Mucosa of rectum (tissue), 2 donors: Measurements from ENCODE around the gene PLXNB3.
A peak's percentile ranks its signal among the peaks of the same experiment; 100 is the strongest.

Experiments used
- H3K27ac ChIP-seq, 2 donors: one replicate each; pipeline ENCODE4 v1.7.0; 2013; ENCODE audit warnings: inconsistent platforms in 2 of 2, low read depth in 2 of 2, low read length in 2 of 2
- H3K27me3 ChIP-seq, 2 donors: one replicate each; pipeline ENCODE4 v1.7.0; 2013; ENCODE audit warnings: low read length in 2 of 2; ENCODE audit not compliant: control insufficient read depth in 2 of 2, insufficient read depth in 2 of 2
- H3K36me3 ChIP-seq, 2 donors: one replicate each; pipeline ENCODE4 v1.7.0; 2013; ENCODE audit warnings: low read length in 2 of 2; ENCODE audit not compliant: control insufficient read depth in 2 of 2, insufficient read depth in 2 of 2
- H3K4me1 ChIP-seq, 2 donors: one replicate each; pipeline ENCODE4 v1.7.0; 2013; ENCODE audit warnings: low read length in 2 of 2, mild to moderate bottlenecking in 1 of 2; ENCODE audit not compliant: control insufficient read depth in 2 of 2, insufficient read depth in 2 of 2
- H3K4me3 ChIP-seq, 2 donors: one replicate each; pipeline ENCODE4 v1.7.0; 2013; ENCODE audit warnings: low read length in 2 of 2
- H3K9ac ChIP-seq, 2 donors: one replicate each; pipeline ENCODE4 v1.7.0; 2013; ENCODE audit warnings: low read length in 2 of 2, low read depth in 1 of 2, mild to moderate bottlenecking in 1 of 2
- H3K9me3 ChIP-seq, 2 donors: one replicate each; pipeline ENCODE4 v1.7.0; 2013; ENCODE audit warnings: low read length in 2 of 2; ENCODE audit not compliant: control insufficient read depth in 2 of 2
- donor health status: healthy.
- donor health status: Normal muscosa, but diverticular disease.

Gene PLXNB3

GRCh38 chrX:153791104-153791852 is 27.2 kb downstream of the PLXNB3 start:
- peaks cover 11 to 16% of the 10 kb centered on the region in 2 donors for H3K4me1 ChIP-seq
- no peak overlapping the region for H3K4me3 ChIP-seq
- no peak overlapping the region for H3K27ac ChIP-seq
- no peak overlapping the region for H3K9ac ChIP-seq
- H3K36me3 ChIP-seq: peaks cover 13 to 18% of the 10 kb centered on the region in 2 donors
- H3K9me3 ChIP-seq: no peaks in the 10 kb centered on the region
- H3K27me3 ChIP-seq: no peaks in the 10 kb centered on the region

- H3K4me1 ChIP-seq: peaks cover 11 to 16% of the 10 kb centered on the region in 2 donors
- no peak overlapping the region for H3K9ac ChIP-seq
- H3K36me3 ChIP-seq: peaks cover 7 to 17% of the 10 kb centered on the region in 2 donors
- H3K4me3 ChIP-seq: peak overlapping the region in 1 of 2 donors; percentile 80
- H3K27ac ChIP-seq: no peak overlapping the region
- no peaks in the 10 kb centered on the region for H3K27me3 ChIP-seq
- H3K9me3 ChIP-seq: no peaks in the 10 kb centered on the region
These were observed 28.3 kb downstream of the PLXNB3 start for GRCh38 chrX:153792368-153792767.

- H3K27me3 ChIP-seq: no peaks in the 10 kb centered on the region
- peak overlapping the region; percentile 80 for H3K4me3 ChIP-seq
- H3K4me1 ChIP-seq: peaks cover 11 to 16% of the 10 kb centered on the region in 2 donors
- peaks cover 7 to 18% of the 10 kb centered on the region in 2 donors for H3K36me3 ChIP-seq
- H3K27ac ChIP-seq: peak overlapping the region; percentile 92 to 95
- no peaks in the 10 kb centered on the region for H3K9me3 ChIP-seq
- peak overlapping the region; percentile 80 to 85 for H3K9ac ChIP-seq
These were observed 29.2 kb downstream of the PLXNB3 start for GRCh38 chrX:153793291-153793690.

DNA sequence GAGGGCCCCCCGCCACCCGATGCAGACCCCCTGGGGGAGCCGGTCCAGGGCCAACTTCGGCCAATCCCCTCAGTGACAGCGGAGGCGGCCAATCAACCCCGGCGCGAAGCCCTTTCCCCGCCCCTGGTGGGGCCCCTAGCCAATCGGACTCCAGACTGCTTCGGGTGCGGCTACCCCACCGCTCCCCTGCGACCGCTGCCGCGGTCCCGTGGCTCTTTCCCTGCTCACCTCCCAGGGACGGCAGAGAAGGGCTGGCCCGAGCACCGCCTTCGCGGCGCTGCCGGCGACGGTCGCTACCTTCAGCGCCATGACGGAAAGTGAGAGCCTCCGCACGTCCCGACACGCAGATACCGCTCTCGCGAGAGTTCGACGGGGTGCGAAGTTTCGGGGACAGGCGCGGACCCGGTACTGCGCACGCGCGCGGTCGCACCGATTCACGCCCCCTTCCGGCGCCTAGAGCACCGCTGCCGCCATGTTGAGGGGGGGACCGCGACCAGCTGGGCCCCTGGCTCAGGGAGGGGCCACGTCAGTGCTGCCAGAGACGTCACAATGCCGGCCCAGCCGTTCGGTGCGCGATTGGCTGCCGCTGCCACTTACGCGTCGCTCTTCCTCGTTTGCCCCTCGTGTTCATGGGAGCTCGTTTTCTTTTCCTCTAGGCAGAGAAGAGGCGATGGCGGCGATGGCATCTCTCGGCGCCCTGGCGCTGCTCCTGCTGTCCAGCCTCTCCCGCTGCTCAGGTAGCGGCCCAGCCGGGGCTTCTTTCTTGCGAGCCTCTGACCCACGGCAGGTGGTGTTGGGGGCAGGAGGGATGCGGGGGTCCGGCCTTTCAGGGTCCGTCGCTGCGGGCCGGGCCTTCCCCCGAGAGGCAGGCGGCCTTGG is 30.2 kb downstream of the PLXNB3 start, which contains the start of the genes IDH3G and SSR4:
Gene IDH3G (minus strand): TSS at position 358 of the 879 bp plus-strand sequence. CDS start 49 bp downstream, at position 309.
Gene SSR4 (plus strand): TSS at position 651 of the 879 bp plus-strand sequence. CDS start 20 bp downstream, at position 671.
- H3K27ac ChIP-seq: peak within 1 kb of the TSS; percentile 92 to 95
- peak within 1 kb of the TSS; percentile 80 to 85 for H3K9ac ChIP-seq
- no peaks in the 10 kb centered on the region for H3K9me3 ChIP-seq
- H3K4me1 ChIP-seq: peaks cover 11 to 16% of the 10 kb centered on the region in 2 donors
- H3K27me3 ChIP-seq: no peaks in the 10 kb centered on the region
- H3K4me3 ChIP-seq: peak within 1 kb of the TSS; percentile 80
- peaks cover 7 to 21% of the 10 kb centered on the region in 2 donors for H3K36me3 ChIP-seq

- Histone ChIP-seq H3K9me3 (no peaks in the 10 kb centered on the region), H3K27me3 (no peaks in the 10 kb centered on the region), H3K4me3 (peak overlapping the region; percentile 80), H3K9ac (peak overlapping the region; percentile 65 to 72), H3K36me3 (peaks cover 0 to 19% of the 10 kb centered on the region in 2 donors), H3K27ac (peak overlapping the region; percentile 92 to 95), H3K4me1 (peaks cover 11 to 16% of the 10 kb centered on the region in 2 donors)
These were observed 31.1 kb downstream of the PLXNB3 start for GRCh38 chrX:153794897-153795816.

DNA sequence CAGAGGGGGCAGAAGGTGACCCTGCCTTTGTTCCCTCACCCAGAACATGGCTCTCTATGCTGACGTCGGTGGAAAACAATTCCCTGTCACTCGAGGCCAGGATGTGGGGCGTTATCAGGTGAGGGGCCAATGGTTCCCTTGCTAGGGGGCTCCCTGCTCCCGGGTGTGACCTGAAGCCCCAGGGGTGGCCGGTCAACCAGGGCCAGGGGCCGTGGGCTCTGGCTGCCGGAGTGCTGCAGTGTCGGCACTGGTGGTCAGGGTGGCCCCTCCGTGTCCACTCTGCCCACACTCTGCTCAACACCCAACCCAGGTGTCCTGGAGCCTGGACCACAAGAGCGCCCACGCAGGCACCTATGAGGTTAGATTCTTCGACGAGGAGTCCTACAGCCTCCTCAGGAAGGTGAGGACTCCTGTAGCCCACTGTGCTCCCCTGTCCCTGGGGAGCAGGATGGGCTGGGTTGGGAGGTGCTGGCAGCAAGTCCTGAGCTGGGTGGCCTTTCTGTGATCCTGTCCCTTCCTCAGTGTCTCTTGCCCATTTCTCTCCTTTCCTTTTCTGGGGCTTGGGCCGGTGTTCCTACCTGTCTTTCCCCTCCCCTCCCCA is 33.5 kb downstream of the PLXNB3 start:
- H3K4me3 ChIP-seq: no peak overlapping the region
- peaks cover 0 to 2% of the 10 kb centered on the region in 2 donors for H3K27me3 ChIP-seq
- no peak overlapping the region for H3K9ac ChIP-seq

GRCh38 chrX:153799326-153799725 is 35.3 kb downstream of the PLXNB3 start:
- Histone ChIP-seq H3K36me3 (peaks cover 0 to 11% of the 10 kb centered on the region in 2 donors), H3K4me1 (peaks cover 8% of the 10 kb centered on the region in 2 donors), H3K27ac (no peak overlapping the region), H3K27me3 (peaks cover 0 to 2% of the 10 kb centered on the region in 2 donors), H3K4me3 (no peak overlapping the region), H3K9ac (no peak overlapping the region), H3K9me3 (no peaks in the 10 kb centered on the region)

More for the DNA sequence above, 33.5 kb downstream of the PLXNB3 start:
- no peak overlapping the region for H3K27ac ChIP-seq
- H3K4me1 ChIP-seq: peaks cover 9 to 16% of the 10 kb centered on the region in 2 donors
- H3K36me3 ChIP-seq: peaks cover 0 to 15% of the 10 kb centered on the region in 2 donors
- no peaks in the 10 kb centered on the region for H3K9me3 ChIP-seq

GRCh38 chrX:153800177-153800722 is 36.2 kb downstream of the PLXNB3 start:
- Histone ChIP-seq H3K36me3 (peaks cover 0 to 11% of the 10 kb centered on the region in 2 donors), H3K4me1 (peaks cover 7% of the 10 kb centered on the region in 2 donors), H3K4me3 (no peak overlapping the region), H3K27ac (no peak overlapping the region), H3K9me3 (no peaks in the 10 kb centered on the region), H3K9ac (no peak overlapping the region), H3K27me3 (peaks cover 0 to 2% of the 10 kb centered on the region in 2 donors)

GRCh38 chrX:153800746-153801145 is 36.7 kb downstream of the PLXNB3 start:
- no peak overlapping the region for H3K4me3 ChIP-seq
- H3K27me3 ChIP-seq: peaks cover 0 to 2% of the 10 kb centered on the region in 2 donors
- no peak overlapping the region for H3K27ac ChIP-seq

More at GRCh38 chrX:153800746-153801145, 36.7 kb downstream of the PLXNB3 start:
- Histone ChIP-seq H3K9ac (no peak overlapping the region), H3K36me3 (peaks cover 0 to 11% of the 10 kb centered on the region in 2 donors), H3K9me3 (no peaks in the 10 kb centered on the region), H3K4me1 (peaks cover 3% of the 10 kb centered on the region in 2 donors)
